B cell (primary cell): ENCODE results near the gene TBC1D2B. TPM values are rescaled to one million over a fixed set of nuclear protein-coding genes. Genes with fewer than 3 reads are reported as not detected.

Experiments
- ATAC-seq: fragments of 200-7000 bp; cut with Tn5 transposase; one replicate; pipeline ENCODE4 v1.10.0; 2021; ENCODE audit warnings: low read depth, mild to moderate bottlenecking, moderate number of reproducible peaks, moderate library complexity
- CTCF ChIA-PET: fragments of 350-600 bp; sonication (Branson Sonifier 250); formaldehyde crosslinking; loops from one replicate; lab custom pipeline; 2021; ENCODE audit warnings: antibody characterized with exemption, inconsistent platforms; lab: Charles Lee
- POLR2A ChIA-PET: fragments of 350-600 bp; sonication (Branson Sonifier 250); formaldehyde crosslinking; loops from one replicate; lab custom pipeline; 2021; ENCODE audit warnings: antibody characterized with exemption; lab: Charles Lee
- DNase-seq: peaks from one replicate; pipeline ENCODE4 v3.0.0; 2013
- H2AFZ ChIP-seq: 2 replicates; pipeline ENCODE4 v1.6.1; 2012; ENCODE audit warnings: mild to moderate bottlenecking, low read depth, low read length; ENCODE audit not compliant: insufficient read depth, poor library complexity, severe bottlenecking
- H3K27ac ChIP-seq, 2 donors: 1 replicate in 1 of 2; 2 replicates in 1 of 2; pipeline ENCODE4 v1.5.1; 2012 to 2013; ENCODE audit warnings: low read length in 2 of 2, mild to moderate bottlenecking in 2 of 2, moderate library complexity in 1 of 2
- H3K27me3 ChIP-seq, 4 experiments: fragments of 200-600 bp in 1 of 4; sonication (generic) in 1 of 4; replicated peaks in 1 of 4; 1 replicate in 2 of 4; 2 replicates in 2 of 4; pipeline versions ENCODE4 v1.6.1 to v1.7.0; 2013 to 2016; ENCODE audit warnings: low read length in 3 of 4, mild to moderate bottlenecking in 2 of 4, mixed read lengths in 1 of 4, moderate library complexity in 1 of 4; ENCODE audit not compliant: insufficient read depth in 4 of 4, control insufficient read depth in 3 of 4; ENCODE audit errors: control extremely low read depth in 1 of 4
- H3K36me3 ChIP-seq, 2 experiments: replicated peaks in 1 of 2; 1 replicate in 1 of 2; 2 replicates in 1 of 2; pipeline versions ENCODE4 v1.6.1 to v1.7.1; 2013; ENCODE audit warnings: low read length in 1 of 2; ENCODE audit not compliant: insufficient read depth in 2 of 2, control insufficient read depth in 1 of 2; ENCODE audit errors: control extremely low read depth in 1 of 2, extremely low read depth in 1 of 2
- H3K4me1 ChIP-seq, 2 donors: fragments of 200-600 bp in 1 of 2; sonication (generic) in 1 of 2; 1 replicate in 1 of 2; 2 replicates in 1 of 2; pipeline versions ENCODE4 v1.5.1 to v1.6.1; 2013 to 2017; ENCODE audit warnings: low read length in 2 of 2; ENCODE audit not compliant: control insufficient read depth in 2 of 2, insufficient read depth in 2 of 2
- H3K4me2 ChIP-seq: replicated peaks from 2 replicates; pipeline ENCODE3; 2012; ENCODE audit warnings: mild to moderate bottlenecking, low read depth, low read length; ENCODE audit not compliant: poor library complexity, severe bottlenecking
- H3K4me3 ChIP-seq, 5 experiments: fragments of 200-600 bp in 1 of 5; sonication (generic) in 1 of 5; 1 replicate in 3 of 5; 2 replicates in 2 of 5; pipeline versions ENCODE4 v1.5.1 to v1.7.0; 2011 to 2016; ENCODE audit warnings: low read length in 4 of 5, mild to moderate bottlenecking in 4 of 5, low read depth in 2 of 5, control low read depth in 1 of 5, moderate library complexity in 1 of 5; ENCODE audit not compliant: insufficient read depth in 1 of 5; ENCODE audit errors: control extremely low read depth in 1 of 5, extremely low read depth in 1 of 5
- H3K79me2 ChIP-seq: fragments of 200-600 bp; sonication (generic); one replicate; pipeline ENCODE4 v1.6.0; 2016; ENCODE audit warnings: low read length; ENCODE audit not compliant: control insufficient read depth, insufficient read depth
- H3K9ac ChIP-seq: fragments of 200-600 bp; sonication (generic); 2 replicates; pipeline ENCODE4 v1.6.1; 2017; ENCODE audit warnings: mild to moderate bottlenecking, low read length, moderate library complexity
- H3K9me3 ChIP-seq, 3 donors: one replicate each; pipeline versions ENCODE4 v1.6.1 to v1.7.1; 2013; ENCODE audit warnings: low read length in 2 of 3; ENCODE audit not compliant: control insufficient read depth in 2 of 3, insufficient read depth in 1 of 3; ENCODE audit errors: control extremely low read depth in 1 of 3
- H4K20me1 ChIP-seq: 2 replicates; pipeline ENCODE4 v1.6.0; 2012; ENCODE audit warnings: mild to moderate bottlenecking, low read length; ENCODE audit not compliant: insufficient read depth, control insufficient read depth, poor library complexity, severe bottlenecking
- H3K27ac Mint-ChIP-seq: one replicate; pipeline ENCODE4 v1.8.0; 2021; ENCODE audit warnings: mixed read lengths
- H3K27me3 Mint-ChIP-seq: one replicate; pipeline ENCODE4 v1.8.0; 2021; ENCODE audit warnings: mixed read lengths
- H3K4me1 Mint-ChIP-seq: one replicate; pipeline ENCODE4 v1.8.0; 2021; ENCODE audit warnings: mixed read lengths
- H3K4me3 Mint-ChIP-seq: one replicate; pipeline ENCODE4 v1.8.0; 2021; ENCODE audit warnings: mixed read lengths
- H3K9me3 Mint-ChIP-seq: one replicate; pipeline ENCODE4 v1.8.0; 2022; ENCODE audit warnings: mixed read lengths; ENCODE audit not compliant: insufficient read depth
- CTCF ChIP-seq: fragments of 200-600 bp; IDR thresholded peaks from one replicate; pipeline ENCODE4 v1.8.0; 2022; ENCODE audit warnings: antibody characterized with exemption, mild to moderate bottlenecking
- EZH2 ChIP-seq: IDR thresholded peaks from 2 replicates; pipeline ENCODE4 v1.6.1; 2012; ENCODE audit warnings: borderline replicate concordance, low read depth, mild to moderate bottlenecking, moderate library complexity, low read length; ENCODE audit not compliant: insufficient read depth, poor library complexity, severe bottlenecking
- WGBS: methylation state at CpG from one replicate; pipeline ENCODE4 v1.1.5; 2013; ENCODE audit warnings: missing lambda C conversion rate; ENCODE audit not compliant: insufficient coverage; 5-methylcytosine and 5-hydroxymethylcytosine counted together
- intact Hi-C: fragments of 100-400 bp; cut with micrococcal nuclease; formaldehyde crosslinking; loops from one replicate; pipeline ENCODE4 v1.10.0; 2022
- polyA plus RNA-seq: library from polyadenylated mRNA; depleted of rRNA; stranded (reverse); fragments of >200 nt; gene quantifications from 2 replicates; pipeline ENCODE4 v1.2.3, GENCODE V29; 2012
- total RNA-seq, 2 donors: library from RNA; stranded (reverse); fragments of 120-200 nt in 1 of 2; gene quantifications; 1 replicate in 1 of 2; 2 replicates in 1 of 2; pipeline versions ENCODE4 v1.2.3 to v1.2.4, GENCODE V29; 2013 to 2022

TBC1D2B gene
- total and polyA plus RNA-seq, 2 donors (not counting 1 experiment from before 2014, with no cell fraction given), result 8.5 to 26.1 TPM

GRCh38 chr15:78120523-78120922 lies 43.0 kb upstream of the TBC1D2B start:
- Mint-ChIP-seq H3K27ac (no peak overlapping the region), H3K4me1 (no peaks in the 10 kb centered on the region), H3K27me3 (no peaks in the 10 kb centered on the region), H3K4me3 (no peak overlapping the region), H3K9me3 (no peaks in the 10 kb centered on the region)
- H3K4me2 ChIP-seq, result no peak overlapping the region
- TF ChIP-seq EZH2 (no peak), CTCF (no peak)
- no peaks in the 10 kb centered on the region for H4K20me1 ChIP-seq
- no peaks in the 10 kb centered on the region for H3K4me1 ChIP-seq
- no peak overlapping the region for H3K27ac ChIP-seq
- no peak overlapping the region for H3K4me3 ChIP-seq
- ATAC-seq, result no peak
- H3K79me2 ChIP-seq, result no peaks in the 10 kb centered on the region
- no peak for DNase-seq
- no peaks in the 10 kb centered on the region for H3K27me3 ChIP-seq
- ChIA-PET POLR2A (no interaction called here), CTCF (interaction anchor here (1.4 kb wide), 1 partner anchor 75 kb away, joined by 7 read pairs; no protein-coding TSS in a partner anchor)
- H3K9ac ChIP-seq, result no peak overlapping the region
- intact Hi-C loops, result no loop called here
- H2AFZ ChIP-seq, result no peak overlapping the region
- WGBS, result 80% methylated on average over 1 of the region's 5 CpGs
- no peaks in the 10 kb centered on the region for H3K9me3 ChIP-seq
- no peaks in the 10 kb centered on the region for H3K36me3 ChIP-seq

DNA sequence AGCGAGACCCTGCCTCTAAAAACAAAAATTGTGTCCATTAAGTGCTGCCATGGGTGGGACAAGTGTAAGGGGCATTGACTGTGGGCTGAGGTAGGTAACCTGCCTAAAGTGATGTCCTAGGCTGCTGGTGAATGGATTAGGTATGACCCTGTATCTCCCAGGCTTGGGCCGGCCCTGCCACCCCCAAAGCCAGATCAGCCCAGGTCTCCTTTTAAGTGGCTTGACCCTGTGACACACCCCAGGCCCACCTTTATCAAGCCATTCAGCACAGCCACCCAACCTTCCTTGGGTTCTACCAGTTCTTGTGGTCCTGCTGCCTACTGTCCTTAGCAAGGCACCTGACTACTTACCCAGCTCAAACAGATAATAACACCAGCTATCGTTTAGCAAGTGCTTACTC lies 35.0 kb upstream of the TBC1D2B start:
- POLR2A ChIA-PET, result no interaction called here
- Histone ChIP-seq H3K4me2 (no peak overlapping the region), H3K79me2 (no peaks in the 10 kb centered on the region), H3K4me1 (peaks cover 4 to 6% of the 10 kb centered on the region in 2 donors), H4K20me1 (no peaks in the 10 kb centered on the region), H3K36me3 (no peaks in the 10 kb centered on the region), H2AFZ (no peak overlapping the region), H3K9me3 (no peaks in the 10 kb centered on the region), H3K4me3 (no peak overlapping the region), H3K27ac (no peak overlapping the region), H3K27me3 (no peaks in the 10 kb centered on the region), H3K9ac (no peak overlapping the region)
- intact Hi-C loops, result no loop called here
- 100% methylated on average over 1 of the region's 3 CpGs for WGBS
- Mint-ChIP-seq H3K27me3 (no peaks in the 10 kb centered on the region), H3K27ac (no peak overlapping the region), H3K4me1 (peaks cover 6% of the 10 kb centered on the region), H3K4me3 (no peak overlapping the region), H3K9me3 (no peaks in the 10 kb centered on the region)
- ATAC-seq, result no peak
- no peak for TF ChIP-seq EZH2
- no peak for TF ChIP-seq CTCF
- CTCF ChIA-PET, result interaction anchor here (0.6 to 12.6 kb wide), 27 partner anchors 10 to 641 kb away, joined by 3 to 394 read pairs (median 6); partner anchors contain the start of gene CIB2
- no peak for DNase-seq
